HG03571 (cell line): Measurements from ENCODE around the gene CAB39.
A peak's percentile ranks its signal among the peaks of the same experiment; 100 is the strongest.

Source experiments
- ATAC-seq: cut with Tn5 transposase; IDR thresholded peaks from one replicate; pipeline ENCODE4 v1.9.1; 2021; ENCODE audit not compliant: unreplicated experiment

The CAB39 gene

DNA sequence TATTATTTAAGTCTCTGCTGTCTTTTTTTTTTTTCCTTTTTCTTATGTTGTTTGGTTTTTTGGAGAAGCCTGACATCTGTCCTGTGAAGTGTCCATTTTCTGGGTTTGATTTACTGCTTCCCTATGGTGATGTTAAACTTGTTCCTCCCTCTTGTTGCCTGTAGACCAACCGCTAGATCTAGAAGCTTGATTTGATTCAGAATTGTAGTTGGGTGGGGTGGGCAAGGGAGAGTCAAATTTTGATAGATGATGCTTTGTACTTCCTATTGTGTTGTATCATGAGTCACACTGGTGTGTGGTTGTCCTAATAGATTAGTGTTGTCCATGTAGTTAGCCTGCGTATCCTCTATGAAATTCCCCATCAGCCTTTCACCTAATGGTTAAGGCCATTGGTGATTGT is 35.4 kb downstream of the CAB39 start:
- no peak for ATAC-seq

DNA sequence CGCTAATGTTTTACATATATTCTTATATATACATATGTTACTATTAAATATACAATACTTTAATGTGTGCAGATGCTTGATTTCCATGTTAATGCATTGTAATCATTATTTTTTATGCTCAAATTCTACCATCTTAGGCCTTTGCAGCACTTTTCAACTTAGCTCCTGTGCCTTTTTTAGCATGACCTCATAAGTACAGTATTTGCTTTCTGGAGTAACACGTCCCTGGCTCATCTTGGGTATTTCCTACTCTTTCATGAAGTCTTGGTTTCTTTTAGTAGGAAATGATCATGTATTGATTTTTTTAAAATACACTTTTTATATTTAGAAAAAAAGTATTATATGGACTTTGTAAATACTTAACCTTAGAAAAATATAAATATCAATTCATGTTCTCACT is 36.5 kb downstream of the CAB39 start:
- no peak for ATAC-seq

DNA sequence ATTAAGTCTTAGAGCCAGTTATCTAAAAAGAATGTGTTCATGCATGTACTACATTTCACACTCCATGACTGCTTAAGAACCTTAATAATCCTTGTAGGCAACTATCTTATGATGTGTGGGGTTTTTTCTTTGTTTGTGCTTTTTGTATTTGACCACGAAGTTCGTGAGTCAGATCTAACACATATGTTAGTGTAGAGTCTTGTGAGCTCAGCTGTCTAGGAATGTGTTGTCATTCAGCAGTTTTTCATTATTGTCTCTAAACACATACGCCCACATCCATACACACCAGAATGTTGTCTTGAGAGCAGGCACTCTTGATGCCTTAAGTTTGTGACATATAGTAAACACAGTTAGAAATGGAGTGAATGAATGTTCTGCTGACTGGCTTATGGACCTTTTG is 38.4 kb downstream of the CAB39 start:
- ATAC-seq: no peak

DNA sequence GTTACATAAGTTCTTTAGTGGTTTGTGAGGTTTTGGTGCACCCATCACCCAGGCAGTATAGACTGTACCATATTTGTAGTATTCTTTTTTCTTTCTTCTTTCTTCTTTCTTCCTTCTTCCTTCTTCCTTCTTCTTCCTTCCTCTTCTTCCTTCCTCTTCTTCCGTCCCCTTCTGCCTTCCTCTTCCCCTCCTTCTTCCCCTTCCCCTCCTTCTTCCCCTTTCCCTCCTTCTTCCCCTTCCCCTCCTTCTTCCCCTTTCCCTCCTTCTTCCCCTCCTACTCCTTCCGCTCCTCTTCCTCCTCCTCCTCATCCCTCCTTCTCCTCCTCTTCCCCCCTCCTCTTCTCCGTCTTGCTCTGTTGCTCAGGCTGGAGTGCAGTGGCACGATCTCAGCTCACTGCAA is 41.6 kb downstream of the CAB39 start:
- no peak for ATAC-seq

DNA sequence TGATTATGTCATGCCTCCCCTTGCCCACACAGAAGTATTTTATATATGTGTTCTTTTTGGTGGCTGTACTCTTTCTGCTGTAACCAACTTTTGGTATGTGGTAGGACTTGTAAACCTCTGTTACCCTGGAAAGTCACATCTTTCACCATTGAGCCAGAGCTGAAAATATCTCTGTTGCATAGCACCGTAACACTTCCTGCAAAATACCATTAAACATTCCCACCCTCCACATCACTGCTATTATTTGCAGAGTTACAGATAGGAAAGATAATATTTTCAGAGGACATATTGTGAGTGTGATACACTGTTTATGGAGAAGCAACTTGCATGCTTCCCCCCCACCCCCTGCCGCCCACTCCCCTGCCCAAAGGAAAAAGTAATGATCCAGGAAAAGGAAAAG is 44.8 kb downstream of the CAB39 start:
- no peak for ATAC-seq

DNA sequence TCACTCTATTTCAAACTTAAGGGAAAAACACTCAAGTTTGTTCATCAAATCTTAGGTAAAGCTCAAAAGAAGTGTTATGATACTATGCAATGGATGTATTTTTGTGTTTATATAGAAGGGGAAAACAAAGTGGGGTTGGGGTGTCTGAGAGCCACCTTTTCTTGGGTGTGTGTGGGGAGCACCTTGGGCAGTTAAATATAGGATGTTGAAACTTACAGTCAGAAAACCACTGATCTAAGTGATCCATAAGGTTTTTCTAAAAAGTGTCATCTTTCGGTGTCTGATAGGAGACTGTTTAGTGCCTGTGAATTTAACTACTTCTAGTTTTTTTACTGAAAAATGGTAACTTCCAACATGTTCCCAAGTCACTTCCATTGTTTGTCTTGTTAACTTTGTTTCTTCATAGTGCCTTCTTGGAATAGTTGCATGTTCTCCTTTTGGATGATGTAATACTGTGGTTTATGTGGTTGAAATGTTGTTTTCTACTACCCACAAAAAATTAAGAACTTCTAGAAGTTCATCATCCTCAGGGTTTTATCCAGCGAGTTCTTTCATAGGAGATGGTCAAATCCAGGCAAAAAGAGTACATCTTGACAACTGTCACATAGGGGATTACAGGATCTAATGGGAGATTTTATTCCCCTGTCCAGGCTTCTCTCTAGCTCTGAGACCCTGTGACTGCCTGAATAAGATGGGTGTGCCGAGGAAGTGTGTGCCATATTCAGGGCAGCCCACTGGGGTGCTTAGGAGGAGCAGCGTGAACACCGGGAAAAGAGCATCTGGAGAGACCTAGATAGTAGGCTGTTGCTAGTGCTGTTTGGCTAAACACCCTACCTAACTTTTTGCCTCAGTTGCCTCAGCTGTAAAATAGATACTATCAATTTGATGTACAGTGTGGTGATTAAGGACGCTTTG is 46.2 kb downstream of the CAB39 start:
- ATAC-seq: no peak

DNA sequence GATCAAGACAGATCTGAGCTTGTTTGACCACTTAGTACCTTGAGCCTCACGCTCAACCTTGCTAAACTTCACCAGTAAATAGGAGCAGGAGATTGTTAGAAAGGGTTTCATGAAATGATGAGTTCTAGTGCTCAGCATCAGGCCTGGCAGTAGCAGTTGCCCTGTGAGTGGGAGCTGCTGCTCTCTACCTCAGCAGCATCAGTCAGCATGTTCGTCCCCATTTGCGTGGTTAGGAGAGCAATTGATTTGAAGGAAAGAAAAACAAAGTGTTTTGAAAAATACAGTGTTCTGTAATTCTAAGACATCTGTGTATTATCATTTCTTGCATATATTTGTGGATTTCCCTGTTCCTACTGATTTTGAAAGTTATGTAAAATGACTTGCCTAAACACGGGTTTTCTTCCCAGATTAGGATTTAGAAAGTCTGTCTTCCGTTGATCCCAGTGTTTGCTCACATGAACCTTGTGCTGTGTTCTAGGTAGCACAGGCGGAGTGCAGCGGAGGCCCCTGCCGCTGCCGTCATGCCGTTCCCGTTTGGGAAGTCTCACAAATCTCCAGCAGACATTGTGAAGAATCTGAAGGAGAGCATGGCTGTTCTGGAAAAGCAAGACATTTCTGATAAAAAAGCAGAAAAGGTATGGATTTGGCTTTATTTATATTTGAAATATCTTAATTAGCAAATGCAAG is 47.0 kb downstream of the CAB39 start:
- ATAC-seq: no peak

DNA sequence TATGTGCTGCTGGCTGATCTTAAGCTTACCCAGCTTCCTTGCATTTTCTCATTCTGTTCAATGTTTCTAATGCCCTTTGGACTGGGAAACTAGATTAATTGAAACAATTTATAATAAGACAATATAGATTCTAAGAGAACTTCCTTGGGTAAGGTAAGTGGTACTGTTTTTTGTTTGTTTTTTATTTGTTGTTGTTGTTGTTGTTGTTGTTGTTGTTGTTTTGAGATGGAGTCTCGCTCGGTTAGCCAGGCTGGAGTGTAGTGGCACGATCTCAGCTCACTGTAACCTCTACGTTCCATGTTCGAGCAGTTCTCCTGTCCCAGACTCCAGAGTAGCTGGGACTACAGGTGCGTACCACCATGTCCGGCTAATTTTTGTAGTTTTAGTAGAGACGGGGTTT is 49.1 kb downstream of the CAB39 start:
- ATAC-seq: no peak

DNA sequence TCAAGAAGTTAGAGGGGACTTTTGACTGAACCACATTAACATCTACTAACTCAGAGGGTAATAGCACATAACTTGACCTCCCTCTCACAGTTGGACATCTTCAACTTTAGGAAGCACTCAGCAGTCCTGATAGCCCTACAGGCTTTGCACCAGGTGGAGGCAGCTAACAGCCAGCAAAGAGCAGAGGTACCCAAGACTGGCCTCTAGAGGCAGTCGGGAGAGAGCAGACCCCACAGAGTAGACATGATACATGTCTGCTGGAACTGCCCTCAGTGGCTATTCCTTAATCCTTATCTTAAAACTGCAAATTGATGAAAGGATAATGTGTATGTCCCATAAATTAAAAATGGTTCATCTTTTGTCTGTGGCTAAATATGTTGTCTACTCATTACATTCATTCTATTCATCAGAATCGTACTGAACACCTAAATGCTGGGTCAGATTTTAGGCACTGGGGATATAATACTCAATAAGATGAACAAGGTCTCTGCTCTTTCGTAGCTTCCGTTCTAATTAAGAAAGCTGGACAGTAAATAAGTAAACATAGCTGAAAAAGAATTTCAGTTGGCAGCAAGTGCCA is 49.8 kb downstream of the CAB39 start:
- peak; percentile 61 for ATAC-seq

DNA sequence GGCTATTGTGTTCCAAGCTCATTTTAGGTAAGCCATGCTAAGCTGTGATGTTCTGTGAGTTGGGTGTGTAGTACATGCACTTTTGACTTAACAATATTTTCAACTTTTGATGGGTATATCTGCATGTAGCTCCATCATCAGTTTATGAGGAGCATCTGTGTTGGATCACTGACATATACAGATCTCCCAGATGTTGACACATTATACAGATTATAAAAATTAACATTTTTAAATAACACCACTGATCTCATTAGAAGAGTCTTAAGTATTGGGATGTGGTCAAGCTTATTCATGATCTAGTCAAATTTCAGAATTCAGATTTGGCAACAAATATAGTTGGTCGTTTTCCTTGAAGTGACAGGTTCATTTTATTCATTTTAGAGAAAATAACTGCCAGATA is 51.7 kb downstream of the CAB39 start:
- no peak for ATAC-seq

DNA sequence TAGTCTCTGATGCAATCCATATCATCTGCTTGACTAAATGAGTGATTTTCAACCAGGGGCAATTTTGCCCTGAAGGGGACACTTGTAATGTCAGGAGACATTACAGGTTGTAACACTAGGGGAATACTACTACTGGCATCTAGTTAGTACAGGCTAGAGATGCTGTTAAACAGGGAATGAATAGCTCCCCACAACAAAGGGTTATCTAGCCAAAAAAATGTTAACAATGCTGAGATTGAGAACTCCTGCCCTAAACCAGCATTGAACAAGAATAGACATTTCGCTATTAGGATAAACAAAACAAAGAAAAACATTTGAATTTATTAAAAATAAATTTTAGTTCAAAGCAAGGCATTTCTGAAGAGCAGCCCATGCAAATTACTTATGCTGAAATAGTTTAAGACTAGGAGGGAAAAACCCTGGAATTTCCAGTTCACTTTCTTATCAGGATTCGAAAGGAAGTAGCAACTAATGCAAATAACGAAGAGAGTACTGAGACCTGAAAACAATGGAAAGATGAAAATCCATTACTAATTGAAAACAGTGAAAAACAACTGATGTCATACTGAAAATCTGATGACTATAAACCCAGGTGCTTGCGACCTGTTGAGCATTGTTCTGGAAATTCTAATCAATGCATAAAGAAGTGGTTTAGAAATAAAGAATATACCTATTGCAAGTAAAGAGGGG is 53.1 kb downstream of the CAB39 start:
- ATAC-seq: no peak

DNA sequence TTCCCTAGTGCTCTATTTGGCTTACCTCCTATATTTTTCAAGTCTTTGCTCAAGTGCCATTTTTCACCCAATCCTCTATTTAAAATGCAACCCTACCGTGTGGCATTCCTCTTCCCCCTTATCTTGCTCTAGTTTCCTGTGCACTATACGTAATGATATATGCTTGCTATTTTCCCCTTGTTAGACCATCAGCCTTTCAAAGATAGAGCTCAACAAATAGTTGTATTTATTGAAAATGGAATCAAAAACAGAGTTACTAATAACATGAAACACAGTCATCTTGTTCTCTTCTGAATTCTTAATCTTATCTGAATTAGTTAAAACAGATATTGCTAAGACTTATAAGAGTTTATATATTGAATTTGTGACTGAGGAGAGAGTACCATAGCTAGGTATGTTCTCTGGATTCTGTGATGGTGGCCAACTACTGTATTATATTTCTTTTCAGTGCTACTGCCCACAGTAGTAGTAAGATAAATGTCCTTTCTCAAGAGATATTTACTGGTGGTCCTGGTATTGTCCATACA is 55.3 kb downstream of the CAB39 start:
- no peak for ATAC-seq

DNA sequence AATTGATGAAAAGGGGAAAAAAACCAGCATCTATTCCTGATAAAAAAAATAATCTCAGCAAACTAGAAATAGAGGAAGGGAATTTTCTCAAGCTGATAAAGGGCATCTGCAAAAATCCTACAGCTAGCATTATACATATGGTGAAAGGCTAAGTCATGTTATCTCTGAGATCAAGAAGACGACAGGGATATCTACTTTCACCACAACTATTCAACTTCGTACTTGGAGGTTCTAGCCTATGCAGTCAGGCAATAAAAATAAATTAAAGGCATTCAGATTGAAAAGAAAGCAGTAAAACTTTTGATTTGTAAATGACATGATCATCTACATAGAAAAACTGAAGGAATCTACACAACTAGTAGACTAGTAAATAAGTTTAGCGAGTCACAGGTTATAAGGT is 58.2 kb downstream of the CAB39 start:
- no peak for ATAC-seq

DNA sequence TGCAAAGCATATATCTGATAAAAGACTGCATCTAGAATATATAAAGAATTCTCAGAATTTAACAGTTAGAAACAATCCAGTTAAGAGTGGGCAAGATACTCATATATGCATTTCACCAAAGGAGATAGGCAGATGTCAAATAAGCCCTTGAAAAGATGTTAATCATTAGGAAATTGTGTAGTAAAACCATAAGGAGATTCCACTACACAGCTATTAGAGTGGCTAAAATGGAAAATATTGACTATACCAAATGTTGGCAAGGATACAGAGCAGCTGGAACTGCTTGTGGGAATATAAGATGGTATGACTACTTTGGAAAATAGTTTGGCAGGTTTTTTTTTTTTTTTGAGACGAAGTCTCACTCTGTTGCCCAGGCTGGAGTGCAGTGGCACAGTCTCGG is 59.5 kb downstream of the CAB39 start:
- no peak for ATAC-seq

DNA sequence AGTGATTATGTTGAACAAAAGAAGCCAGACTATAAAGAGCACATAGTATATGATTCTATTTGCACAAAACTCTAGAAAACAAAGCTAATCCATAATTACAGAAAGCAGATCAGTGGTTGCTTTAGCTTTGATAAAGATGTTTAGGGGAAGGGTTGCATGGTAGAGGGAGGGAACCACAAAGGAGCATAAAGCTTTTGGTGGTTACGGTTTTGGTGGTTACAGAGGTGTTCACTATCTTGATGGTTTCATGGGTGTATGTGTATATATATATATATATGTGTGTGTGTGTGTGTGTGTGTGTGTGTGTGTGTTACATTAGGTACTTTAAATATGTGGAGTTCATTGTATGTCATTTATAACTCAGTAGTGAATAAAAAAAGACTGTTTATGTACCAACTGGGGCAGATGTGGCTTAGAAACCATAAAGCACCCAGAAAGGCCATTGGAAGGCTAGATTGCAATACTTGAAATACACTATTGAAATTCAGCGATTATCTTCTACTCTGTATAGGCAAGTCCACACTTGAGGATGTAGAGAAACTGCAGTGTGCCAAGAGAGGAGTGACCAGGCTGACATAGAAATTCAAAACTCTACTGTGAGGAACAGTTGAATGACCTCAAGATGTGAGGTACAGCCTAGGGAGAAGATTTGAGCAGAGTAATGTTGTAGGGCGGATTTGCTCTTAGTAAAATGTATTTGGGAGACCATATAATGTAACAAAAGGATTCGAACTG is 60.6 kb downstream of the CAB39 start:
- ATAC-seq: no peak

DNA sequence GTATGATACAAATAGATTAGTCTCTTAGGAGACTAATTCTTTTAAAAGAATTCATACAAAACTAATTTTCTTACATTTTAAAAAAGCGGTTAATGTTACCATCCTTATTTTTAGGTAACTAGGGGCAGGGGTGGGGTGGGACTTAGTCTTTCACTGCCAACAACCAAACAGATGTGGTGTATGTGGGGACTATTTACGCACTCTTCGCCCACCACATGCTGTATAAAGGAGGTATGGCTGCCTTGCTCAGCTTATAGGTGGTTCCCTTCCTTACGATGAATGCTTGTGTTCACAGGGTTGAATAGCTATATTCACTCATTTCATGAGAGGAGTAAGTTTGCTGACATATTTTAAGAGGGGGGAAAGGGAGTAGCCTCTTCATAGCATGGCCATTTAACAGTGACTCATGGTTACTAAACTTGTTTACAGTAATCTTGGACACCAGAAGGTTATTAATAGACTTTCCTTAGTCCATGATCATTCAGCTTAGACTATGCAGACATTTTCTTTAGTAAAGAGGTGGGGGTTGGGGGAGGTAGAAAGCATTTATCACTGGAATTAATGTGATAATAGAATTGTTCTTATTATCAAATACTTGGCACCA is 61.8 kb downstream of the CAB39 start:
- ATAC-seq: no peak

DNA sequence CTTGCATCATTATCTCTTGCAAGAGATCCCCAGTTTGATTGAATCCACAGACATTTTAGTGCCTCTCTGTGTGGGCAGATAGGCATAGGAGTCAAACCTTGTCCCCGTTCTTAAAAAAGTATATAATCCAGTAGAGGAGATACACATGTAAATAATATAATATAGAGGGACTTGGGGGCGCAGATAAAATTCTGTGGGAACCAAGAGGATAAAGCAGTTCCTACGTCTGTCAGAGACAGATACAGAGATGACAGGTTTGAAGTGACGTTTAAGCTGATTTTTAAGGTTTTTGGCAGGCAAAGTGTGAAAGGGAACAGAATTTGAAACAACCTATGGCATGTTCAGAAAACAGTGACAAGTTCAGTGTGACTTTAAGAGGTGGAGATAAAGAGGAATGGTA is 63.1 kb downstream of the CAB39 start:
- no peak for ATAC-seq

DNA sequence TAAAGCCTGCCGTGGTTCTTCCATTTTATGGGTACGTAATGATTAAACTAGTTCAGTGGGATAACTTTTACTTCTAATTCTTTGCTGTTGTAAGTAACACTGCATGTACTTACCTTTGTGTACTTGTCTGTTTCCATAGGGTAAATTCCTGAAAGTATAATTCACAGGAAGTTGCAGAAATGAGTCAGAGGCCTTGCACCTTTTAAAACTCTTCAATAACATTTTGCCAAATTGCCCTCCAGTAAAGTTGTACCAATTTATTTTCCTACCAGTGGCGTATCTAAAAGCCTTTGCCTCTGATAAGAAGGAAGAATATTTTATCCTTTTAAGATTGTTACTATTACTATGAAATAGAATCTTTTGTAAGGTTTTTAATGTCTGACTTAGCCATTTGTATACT is 65.1 kb downstream of the CAB39 start:
- ATAC-seq: no peak

DNA sequence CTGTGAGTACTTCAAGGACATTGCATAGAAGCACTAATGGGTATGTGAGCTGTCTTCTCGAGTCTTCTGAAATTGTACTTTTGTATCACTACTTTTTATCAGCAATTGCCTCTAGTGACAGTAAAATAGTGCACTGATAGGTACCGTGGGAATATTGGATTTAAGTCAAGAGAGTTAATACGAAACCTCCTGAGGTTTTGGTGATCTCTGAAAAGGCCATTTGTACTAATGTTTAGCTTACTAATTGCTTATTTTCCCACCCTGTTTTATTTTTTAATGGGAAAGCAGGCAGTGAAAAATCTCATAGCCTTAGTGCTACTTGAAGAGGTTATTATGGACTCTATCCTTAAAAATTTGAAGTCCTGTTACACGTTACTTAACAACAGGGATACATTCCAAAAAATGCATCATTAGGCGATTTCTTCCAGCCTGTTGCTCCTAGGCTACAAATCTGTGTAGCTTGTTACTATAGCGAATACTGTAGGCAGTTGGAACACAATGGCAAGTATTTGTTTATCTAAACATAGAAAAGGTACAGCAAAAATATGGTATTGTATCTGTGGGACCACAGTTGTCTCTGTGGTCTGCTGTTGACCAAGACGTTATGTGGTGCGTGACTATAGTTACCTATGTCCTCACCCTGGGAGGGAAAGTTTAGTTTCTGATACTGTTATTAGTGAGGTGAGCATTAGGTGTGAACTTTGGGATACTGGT is 65.9 kb downstream of the CAB39 start:
- ATAC-seq: no peak

DNA sequence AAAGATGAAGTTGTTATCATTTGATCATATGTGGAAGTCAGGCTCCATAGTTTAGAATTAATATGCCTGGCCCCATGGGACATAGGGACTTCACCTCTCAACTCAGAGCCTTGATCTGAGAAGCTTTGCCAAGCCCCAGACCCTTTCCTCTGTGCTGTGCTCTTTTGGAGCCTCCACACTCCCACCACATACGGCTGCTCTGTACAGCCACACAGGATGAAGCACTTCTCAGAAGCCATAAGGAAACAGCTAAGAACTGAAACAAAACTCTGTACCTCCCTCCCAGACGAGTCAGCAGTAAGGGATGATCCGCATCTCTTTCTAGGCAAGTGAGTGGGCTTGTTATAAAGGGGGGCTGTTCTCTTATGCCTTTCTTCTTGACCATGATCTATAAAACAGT is 66.5 kb downstream of the CAB39 start:
- no peak for ATAC-seq
